Activated gamma-delta T cell treated with Interleukin-2 at 50 U/mL for 16 hours (primary cell): ENCODE results near the gene CACNA1B.
"Not testable (repeated sequence)": the region's sequence is repeated elsewhere in the genome, so short reads cannot be mapped to it uniquely, and the experiment has no call there.

Source experiments
- DNase-seq: peaks from one replicate; pipeline ENCODE4 v3.0.0-alpha.2; 2020

The CACNA1B gene

GRCh38 chr9:137866226-137867141 lies 11.1 kb upstream of the CACNA1B start:
- DNase-seq: no peak

GRCh38 chr9:137870432-137870831 lies 7.2 kb upstream of the CACNA1B start:
- DNase-seq: no peak

- DNase-seq: no peak
Observed at GRCh38 chr9:137872296-137872695, 5.3 kb upstream of the CACNA1B start.

DNA sequence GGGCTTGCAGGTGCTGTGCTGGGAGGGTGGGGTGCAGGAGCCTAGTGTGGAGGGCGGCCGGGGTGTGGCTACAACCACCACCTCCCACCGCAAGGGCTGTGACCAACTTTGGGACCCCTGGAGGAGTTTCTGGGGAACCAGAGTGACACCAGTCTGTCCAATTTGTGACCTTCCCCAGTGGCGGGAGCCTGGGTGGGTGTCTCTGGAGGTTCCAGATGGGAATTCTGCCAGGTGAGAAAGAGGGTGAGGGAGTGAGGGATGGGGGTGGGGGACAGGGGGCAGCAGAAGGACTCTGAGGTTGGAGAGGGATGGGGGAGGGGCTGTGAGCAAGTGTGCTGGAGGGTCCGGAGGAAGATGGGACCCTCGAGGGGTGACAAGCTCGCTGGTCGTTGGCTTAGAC lies 4.2 kb upstream of the CACNA1B start:
- DNase-seq: no peak

DNA sequence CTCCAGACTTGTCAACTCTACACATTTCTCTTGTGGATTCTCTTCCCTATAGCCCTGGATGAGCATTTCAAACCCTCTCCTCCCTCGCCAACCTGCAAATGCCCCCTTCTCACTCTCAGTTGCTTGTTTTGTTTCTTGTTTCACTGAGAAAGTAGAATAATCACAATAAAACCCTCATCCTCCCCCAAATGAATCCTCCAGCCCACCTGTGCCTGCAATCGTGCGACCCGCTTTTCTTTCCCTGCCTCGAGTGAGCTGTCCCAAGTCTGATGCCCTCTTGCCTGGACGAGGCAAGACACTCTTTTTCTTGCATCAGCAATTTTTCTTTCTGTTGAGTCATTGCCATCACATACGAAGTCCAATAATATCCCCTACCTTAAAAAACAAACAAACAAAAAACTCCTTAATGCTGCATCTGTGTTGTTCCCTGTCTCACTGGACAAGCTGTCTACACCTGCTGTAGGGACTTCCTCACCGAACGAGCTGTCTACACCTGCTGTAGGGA lies 3.7 kb upstream of the CACNA1B start:
- DNase-seq: no peak

- DNase-seq: no peak
Observed at GRCh38 chr9:137875354-137875753, 2.2 kb upstream of the CACNA1B start.

DNA sequence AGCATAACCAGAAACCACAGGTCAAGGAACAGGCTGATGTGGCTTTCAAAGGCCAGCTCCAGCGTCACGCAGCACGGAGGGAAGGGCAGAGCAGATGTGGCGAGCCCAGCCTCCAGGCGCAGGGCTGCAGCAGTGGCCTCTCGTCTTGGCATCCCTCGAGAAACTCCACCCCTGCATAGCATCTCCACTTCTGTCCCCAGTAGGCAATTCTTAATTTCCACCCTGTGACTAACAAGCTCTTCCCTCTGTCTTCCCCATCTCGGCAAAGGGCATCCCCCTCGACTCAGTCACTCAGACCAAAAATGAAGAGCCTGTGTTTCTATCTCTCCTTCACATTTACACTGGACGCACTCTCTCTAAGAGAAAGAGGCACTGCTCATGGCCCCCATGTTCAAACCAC lies 1.7 kb upstream of the CACNA1B start:
- no peak for DNase-seq

DNA sequence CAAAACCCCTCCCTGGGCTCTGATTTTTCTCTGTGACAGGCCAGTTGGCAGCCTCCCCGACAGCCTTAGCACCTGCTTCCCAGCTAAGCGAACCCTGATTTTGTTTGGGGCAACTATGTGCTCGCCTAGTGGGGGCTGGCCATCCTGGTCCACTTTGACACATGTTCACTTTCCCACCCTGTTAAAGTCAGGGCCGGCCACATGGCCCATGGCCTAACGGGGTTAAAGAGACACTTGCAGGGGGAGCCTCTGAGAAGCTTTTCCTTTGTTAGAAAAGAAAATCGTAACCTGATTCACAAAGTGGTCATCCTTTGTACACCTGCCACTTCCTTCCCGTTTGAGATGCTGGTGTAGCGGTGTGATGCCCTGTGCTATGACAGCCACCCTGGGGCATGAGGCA lies 1.3 kb upstream of the CACNA1B start:
- no peak for DNase-seq

DNA sequence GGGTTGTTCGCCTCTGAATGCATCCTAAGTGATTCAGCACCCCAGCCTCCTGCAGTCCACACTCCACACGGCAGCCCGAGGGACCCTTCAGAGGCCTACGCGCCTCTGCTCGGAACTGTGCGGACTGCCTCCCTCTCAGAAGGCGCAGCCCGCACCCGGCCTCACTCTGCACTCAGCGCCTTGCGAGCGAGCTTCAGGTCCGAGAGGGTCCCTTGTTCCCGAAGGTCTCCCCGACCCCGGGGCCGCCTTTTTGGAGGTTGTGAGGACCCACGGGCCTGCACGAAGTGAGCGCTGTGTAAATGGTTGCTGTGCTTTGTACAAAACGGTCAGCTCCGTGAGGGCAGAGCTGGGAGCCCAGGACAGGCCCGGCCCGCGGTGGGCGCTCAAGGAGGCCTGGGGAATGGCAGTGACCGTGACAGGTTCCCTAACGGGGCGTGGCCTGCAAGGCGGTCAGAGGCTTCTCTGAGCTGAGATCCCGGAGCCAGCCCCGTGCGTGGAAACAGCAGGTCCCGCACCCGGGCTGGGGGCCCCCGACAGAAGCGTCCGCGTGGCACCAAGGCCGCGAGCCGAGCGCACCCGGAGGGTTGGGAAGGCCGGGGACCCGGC lies 698 bp upstream of the CACNA1B start:
- DNase-seq: no peak

- DNase-seq: no peak
Observed at GRCh38 chr9:137878146-137878941, 762 bp downstream of the CACNA1B start.

GRCh38 chr9:137879052-137879451 lies 1.5 kb downstream of the CACNA1B start:
- DNase-seq: no peak

DNA sequence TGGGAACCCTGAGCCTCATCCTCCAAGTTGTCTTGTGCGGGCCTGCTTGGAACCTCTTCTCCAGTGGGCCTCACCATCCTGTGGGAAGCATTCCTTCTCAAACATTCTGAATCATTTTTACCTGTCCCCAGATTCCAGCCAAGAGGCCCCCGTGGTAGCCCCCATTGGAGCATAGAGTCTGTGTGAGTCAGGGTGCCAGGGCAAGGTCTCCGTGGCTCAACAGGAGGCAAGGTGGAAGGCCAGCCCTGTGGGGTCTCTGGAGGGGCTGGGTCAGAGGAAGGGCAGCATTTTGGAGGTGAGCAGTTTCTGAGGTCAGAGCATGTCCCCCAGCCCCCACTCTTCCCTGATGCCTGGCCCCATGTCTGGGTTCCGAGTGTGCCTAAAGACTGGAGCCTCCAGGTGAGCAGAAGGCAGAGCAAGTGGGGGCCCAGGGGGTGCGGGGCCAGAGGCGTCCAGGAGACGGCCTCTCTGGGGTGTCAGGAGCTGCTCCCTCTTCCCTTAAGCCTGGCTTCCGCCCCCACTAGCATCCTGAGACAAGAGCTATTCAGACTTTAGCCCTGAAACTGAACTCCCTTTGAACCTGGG lies 2.1 kb downstream of the CACNA1B start:
- DNase-seq: no peak

GRCh38 chr9:137880160-137880975 lies 2.8 kb downstream of the CACNA1B start:
- DNase-seq: no peak

DNA sequence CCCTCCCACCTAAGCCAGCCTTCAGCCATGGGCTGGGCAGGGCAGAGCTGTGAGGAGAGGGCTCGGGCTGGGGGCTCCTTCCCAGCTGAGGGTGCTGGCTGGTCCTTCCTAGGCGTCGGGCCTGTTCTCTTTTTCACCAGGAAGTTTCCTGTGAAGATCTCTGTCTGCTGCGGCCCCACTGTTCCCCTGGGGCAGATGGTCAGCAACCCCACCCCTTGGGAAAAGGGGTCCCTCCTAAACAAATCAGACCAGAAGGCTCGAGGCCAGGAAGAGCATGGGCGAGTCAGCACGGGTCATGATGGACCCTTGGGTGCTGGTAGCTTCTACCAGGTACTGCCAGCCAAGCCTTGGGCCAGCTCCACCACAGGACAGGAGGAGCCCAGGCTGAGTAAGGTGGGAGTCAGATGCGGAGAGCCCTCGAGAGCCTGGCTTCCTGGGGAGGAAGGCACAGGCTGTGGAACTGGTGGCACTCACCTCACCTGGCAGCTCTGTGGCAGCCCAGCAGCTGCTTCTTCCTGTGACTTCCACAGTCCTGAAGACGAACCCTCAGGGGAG lies 3.5 kb downstream of the CACNA1B start:
- DNase-seq: no peak

GRCh38 chr9:137881591-137882505 lies 4.3 kb downstream of the CACNA1B start:
- no peak for DNase-seq

- DNase-seq: no peak
Observed at GRCh38 chr9:137882506-137882821, 4.9 kb downstream of the CACNA1B start.

- DNase-seq: not testable (repeated sequence)
Observed at GRCh38 chr9:137883977-137884376, 6.4 kb downstream of the CACNA1B start.

DNA sequence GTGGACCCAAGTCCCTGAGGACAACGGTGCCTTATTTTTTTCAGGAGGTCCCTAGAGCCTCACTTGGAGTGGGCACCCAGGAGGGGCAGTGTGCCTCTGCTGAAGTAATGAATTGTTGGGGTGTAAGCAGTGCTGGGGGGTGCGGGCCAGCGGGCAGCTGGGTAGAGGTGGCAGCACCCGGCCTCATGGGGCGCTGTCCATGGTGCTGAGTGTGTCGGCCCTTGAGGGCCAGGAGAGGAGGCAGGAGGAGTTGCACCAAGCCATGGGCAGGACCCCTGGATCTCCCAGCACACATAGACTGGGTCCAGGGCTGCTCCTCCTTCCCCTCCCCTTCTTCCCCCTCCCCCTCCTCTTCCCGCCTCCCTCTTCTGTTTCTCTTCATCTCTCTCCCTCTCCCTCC lies 7.0 kb downstream of the CACNA1B start:
- DNase-seq: not testable (repeated sequence)

DNA sequence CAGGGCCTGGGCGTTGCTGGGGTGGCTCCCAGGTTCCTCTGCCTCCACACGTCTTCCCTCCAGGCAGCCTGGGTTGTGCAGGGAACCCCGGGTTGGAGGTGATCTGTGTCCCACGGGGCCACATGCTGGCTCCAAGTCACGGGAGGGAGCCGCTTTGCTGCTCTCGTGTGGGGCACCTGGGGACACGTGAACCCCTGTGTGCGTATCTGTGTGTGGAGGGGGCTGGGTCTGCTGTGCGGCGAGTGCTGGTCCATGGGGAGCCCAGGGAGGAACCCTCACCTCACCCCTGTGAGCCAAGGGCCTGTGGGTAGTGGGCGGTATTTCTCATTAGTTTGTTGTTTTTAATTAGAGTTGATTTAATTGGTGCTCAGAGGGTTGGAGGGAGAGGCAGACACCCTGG lies 7.5 kb downstream of the CACNA1B start:
- DNase-seq: not testable (repeated sequence)

DNA sequence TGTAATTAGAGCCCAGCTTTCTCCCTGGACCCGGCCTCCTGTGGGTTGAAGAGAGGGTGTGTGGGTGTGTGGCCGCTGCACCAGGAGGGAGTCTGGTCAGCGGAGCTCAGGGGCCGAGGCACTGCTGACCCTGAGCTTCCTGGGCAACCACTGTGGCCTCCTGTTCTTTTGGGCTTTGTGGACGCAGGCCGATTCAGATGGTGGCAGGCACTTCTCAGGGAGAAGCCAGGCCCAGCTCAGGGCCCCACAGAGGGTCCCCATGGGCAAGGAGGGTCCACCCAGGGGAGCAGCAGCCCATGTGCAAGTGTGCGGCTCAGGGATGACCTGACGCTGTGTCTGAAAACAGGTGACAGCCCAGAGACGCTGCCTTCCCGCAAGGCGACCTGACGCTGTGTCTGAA lies 11.0 kb downstream of the CACNA1B start:
- DNase-seq: not testable (repeated sequence)

DNA sequence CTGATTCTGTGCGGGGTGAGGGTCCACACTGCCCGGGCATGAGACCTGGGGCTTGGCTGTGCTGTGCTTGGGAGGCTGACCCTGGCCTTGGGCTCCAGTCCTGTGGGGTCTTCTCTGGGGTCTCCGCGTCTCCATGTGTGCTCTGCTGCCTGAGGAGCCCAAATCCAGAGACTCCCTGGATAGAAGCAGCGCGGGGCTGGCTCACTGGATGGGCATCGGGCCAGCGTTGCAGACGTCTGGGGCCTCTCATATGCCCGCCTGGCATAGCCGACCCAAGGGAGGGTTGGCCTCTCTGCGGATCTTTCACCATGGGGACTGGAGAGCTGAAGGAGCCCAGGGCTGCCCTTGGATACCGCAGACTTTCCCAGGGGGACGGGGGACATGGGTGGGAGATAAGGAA lies 12.4 kb downstream of the CACNA1B start:
- DNase-seq: not testable (repeated sequence)
